Stimulated activated CD4-positive, alpha-beta T cell treated with anti-CD3 and anti-CD28 coated beads, Interleukin-15, amount 100 ng/mL, for 48 hours (primary cell): ENCODE data around the gene ACP5.
A peak's percentile ranks its signal among the peaks of the same experiment; 100 is the strongest.
"Not testable (repeated sequence)": the region's sequence is repeated elsewhere in the genome, so short reads cannot be mapped to it uniquely, and the experiment has no call there.

Experiments
- DNase-seq, 2 donors: peaks; one replicate each; pipeline ENCODE4 v3.0.0-alpha.2; 2020; ENCODE audit warnings: low read depth in 2 of 2

ACP5 gene

DNA sequence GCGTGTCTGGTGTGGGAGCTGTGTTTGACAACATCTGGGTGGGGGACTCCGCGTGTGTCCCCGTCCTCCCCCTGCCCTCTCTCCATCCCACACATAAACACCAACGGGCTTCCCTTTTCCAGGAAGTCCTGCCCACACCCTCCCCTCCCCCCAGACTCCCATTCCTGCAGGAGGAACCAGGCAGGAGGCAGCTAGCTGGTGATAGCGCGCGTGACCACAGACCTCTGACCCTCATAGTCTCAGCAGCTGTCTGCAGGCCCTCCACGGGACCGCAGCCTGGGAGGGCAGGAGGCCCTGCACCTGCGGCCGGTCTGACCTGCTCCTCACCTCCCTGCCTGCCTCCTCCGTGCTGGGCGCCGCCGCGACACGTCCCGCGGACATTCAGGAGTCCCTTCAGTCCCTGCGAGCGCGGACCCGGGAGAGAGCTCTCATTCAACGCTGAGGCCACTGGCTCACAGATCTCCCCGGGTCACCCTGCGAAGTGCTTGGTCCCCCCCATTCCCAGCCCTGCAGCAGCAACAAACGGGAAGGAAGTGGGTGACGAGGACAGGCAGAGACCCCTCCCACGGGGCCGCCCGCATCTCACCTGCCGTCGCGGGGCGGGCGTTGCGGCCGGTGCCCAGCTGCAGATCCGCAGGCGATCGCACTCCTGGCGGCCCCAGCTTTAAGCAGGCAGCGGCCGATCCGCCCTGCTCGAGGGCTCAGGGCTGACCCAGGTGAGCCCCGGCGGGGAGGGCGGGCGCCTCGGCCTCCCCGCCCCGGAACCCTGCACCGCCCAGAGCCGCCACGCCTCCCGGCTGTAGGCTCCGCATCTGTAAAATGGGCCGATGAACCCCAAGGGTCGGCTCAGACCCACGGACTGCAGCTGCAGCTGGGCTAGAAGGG, 1.1 kb upstream of the ACP5 start:
- no peak for DNase-seq

GRCh38 chr19:11576227-11576626, 1.2 kb downstream of the ACP5 start:
- no peak for DNase-seq

- no peak for DNase-seq
Measured at GRCh38 chr19:11574689-11575088, 2.8 kb downstream of the ACP5 start.

DNA sequence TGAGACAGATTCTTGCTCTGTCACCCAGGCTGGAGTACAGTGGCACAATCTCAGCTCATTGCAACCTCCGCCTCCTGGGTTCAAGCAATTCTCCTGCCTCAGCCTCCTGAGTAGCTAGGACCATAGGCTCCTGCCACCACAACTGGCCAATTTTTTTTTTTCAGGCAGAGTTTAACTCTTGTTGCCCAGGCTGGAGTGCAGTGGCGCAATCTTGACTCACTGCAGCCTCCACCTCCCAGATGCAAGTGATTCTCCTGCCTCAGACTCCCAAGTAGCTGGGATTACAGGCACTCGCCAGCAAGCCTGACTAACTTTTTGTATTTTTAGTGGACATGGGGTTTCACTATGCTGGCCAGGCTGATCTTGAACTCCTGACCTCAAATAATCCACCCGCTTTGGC, 3.7 kb downstream of the ACP5 start:
- DNase-seq = not testable (repeated sequence)

GRCh38 chr19:11573354-11573753, 4.1 kb downstream of the ACP5 start:
- not testable (repeated sequence) for DNase-seq

DNA sequence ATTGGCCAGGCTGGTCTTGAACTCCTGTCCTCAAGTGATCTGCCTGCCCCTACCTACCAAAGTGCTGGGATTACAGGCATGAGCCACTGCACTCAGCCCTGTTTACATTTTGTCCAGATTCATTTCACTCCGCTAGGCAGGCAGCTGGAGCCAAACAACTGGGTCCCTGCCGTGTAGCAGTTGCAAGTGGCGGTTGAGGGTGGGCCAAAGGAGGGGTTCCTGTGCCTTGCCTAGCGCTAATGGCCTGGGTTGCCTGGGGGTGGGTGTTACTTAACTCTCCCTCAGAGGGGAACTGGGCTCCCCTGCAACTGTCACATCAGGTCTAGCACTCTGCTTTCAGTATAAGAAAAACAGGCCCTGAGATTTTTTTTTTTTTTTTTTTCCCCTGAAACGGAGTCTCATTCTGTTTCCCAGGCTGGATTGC, 7.4 kb downstream of the ACP5 start:
- DNase-seq = no peak

GRCh38 chr19:11566164-11566563, 11.3 kb downstream of the ACP5 start:
- no peak for DNase-seq

DNA sequence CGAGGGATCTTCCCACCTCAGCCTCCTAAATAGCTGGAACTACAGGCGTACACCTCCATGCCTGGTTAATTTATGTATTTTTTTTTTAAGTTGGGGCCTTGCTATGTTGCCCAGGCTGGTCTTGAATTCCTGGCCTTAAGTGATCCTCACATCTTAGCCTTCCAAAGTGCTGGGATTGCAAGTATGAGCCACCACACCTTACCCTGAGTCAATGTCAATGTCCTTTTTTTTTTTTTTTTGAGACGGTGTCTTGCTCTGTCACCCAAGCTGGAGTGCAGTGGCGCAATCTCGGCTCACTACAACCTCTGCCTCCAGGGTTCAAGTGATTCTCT, 11.8 kb downstream of the ACP5 start:
- DNase-seq = not testable (repeated sequence)

DNA sequence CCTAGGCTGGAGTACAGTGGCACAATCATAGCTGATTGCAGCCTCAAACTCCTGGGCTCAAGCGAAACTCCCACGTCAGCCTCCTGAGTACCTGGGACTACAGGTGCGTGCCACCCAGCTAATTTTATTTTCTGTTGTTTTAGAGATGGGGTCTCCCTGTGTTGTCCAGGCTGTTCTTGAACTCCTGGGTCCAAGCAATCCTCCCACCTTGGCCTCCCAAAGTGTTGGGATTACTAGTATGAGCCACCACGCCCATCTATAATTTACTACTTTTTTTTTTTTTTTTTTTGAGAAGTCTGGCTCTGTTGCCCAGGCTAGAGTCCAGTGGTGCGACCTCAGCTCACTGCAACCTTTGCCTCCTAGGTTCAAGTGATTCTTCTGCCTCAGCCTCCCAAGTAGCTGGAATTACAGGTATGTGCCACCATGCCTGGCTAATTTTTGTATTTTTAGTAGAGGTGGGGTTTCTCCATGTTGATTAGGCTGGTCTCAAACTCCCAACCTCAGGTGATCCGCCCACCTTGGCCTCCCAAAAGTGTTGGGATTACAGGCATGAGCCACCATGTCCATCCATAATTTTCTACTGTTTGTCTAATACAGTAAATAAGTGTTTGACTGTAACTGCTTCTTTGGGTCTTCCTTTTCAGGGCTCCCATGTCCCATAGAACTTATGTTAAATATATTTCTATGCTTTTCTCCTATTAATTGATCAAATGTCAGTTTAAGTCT, 13.2 kb downstream of the ACP5 start:
- not testable (repeated sequence) for DNase-seq

DNA sequence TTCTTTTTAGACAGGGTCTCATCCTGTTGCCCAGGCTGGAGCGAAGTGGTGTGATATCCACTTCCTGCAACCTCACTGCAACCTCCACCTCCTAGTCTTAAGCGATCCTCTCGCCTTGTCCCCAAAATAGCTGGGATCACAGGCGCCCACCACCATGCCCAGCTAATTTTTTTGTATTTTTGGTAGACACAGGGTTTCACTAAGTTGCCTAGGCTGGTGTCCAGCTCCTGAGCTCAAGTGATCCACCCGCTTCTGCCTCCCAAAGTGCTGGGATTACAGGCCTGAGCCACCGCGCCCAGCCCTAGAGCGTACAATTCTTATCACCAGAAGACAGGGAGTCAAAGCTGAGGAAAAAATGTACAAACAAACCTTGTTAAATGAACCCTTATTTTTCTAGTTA, 13.9 kb downstream of the ACP5 start:
- no peak for DNase-seq

- peak; percentile 51 to 55 for DNase-seq
Measured at GRCh38 chr19:11560404-11561051, 16.9 kb downstream of the ACP5 start.

GRCh38 chr19:11558881-11559828, 18.3 kb downstream of the ACP5 start, which contains the start of gene ELOF1:
Gene ELOF1, minus strand, starts transcription at chr19:11559230. Its CDS starts 4,883 bp downstream, at chr19:11554347.
- DNase-seq = peak; percentile 95 to 97

GRCh38 chr19:11556634-11557420, 20.6 kb downstream of the ACP5 start:
- DNase-seq = no peak

GRCh38 chr19:11555246-11555645, 22.2 kb downstream of the ACP5 start:
- no peak for DNase-seq

DNA sequence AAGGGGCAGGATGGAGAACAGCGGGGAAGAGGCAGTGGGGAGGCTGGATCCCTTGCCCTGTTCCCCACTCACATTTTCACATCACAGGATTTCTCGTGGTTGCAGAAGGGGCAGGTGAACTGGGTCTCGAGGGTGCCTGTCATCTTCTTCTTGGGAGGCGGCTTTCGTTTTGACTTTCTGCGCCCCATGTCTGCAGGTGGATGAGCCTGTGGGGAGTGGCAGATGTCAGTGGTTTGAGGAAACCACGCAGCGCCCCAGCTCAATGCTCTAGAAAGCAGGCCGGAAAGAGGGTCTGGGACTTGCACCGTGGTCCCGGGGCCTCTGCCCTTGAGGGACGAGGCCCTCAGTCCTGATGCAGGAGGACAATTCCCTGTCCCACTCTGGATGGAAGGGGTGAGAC, 23.3 kb downstream of the ACP5 start:
- DNase-seq = no peak

DNA sequence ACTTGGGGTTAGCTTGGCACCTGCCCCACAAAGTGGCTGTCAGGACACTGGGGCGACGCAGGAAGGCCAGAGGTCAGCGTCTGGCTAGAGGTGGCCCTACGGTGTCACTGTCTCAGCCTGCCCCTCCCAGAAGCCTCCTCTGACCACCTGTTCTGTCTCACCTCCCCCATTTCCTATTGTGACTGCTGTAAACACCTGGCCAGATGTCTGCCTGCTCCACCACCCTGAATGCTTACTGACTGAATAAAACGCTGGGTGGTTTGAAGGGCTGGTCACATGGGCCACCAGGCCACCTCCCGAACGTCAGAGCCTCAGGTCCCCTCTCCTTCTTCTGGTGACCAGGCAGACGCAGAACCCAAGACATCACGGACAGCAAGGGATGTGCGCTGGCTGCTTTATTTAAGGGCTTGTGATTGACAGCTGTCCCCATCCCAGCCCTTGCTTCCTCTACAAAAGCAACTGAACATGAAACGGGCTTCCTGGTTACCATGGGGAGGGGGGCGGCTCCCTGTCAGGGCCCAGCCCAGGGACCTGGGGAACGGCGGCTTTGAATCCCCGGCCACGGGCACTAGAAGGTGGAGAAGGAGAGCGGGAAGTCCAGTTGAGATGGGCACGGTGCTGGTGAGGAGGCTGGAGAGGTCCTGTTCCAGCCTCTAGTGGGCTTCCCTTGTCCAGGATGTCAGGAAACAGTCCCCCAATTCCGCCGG, 24.6 kb downstream of the ACP5 start:
- DNase-seq = no peak

- no peak for DNase-seq
Measured at GRCh38 chr19:11551603-11552235, 25.7 kb downstream of the ACP5 start.

DNA sequence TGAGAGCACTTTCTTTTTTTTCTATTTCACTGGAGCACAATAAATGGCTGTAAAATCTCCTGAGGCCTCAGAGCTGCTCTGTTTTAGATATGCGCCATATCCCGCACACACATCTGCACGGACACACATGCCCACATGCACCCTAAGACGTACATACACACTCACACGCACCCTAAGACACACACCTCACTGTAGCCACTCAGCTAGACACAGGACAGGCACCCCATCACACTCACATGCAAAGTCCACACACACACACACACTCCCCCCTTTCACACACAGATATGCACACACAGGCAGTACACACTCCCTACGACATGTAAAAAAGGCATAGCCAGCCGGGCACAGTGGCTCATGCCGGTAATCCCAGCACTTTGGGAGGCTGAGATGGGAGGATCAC, 27.2 kb downstream of the ACP5 start:
- no peak for DNase-seq

DNA sequence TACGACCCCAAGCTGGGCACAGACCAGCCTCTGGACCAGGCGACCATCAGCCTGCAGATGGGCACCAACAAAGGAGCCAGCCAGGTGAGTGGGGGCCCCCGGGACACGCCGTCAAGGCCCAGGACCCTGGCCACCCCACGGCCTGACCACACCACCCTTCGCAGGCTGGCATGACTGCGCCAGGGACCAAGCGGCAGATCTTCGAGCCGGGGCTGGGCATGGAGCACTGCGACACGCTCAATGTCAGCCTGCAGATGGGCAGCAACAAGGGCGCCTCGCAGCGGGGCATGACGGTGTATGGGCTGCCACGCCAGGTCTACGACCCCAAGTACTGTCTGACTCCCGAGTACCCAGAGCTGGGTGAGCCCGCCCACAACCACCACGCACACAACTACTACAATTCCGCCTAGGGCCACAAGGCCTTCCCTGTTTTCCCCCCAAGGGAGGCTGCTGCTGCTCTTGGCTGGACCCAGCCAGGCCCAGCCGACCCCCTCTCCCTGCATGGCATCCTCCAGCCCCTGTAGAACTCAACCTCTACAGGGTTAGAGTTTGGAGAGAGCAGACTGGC, 28.0 kb downstream of the ACP5 start:
- DNase-seq = no peak
